SKM-1 (cell line): Measurements from ENCODE around the gene USP16.
A peak's percentile ranks its signal among the peaks of the same experiment; 100 is the strongest.

Source experiments
- DNase-seq: peaks from one replicate; lab custom pipeline; 2025; ENCODE audit not compliant: unreplicated experiment; lab: John Stamatoyannopoulos, UW

The USP16 gene

DNA sequence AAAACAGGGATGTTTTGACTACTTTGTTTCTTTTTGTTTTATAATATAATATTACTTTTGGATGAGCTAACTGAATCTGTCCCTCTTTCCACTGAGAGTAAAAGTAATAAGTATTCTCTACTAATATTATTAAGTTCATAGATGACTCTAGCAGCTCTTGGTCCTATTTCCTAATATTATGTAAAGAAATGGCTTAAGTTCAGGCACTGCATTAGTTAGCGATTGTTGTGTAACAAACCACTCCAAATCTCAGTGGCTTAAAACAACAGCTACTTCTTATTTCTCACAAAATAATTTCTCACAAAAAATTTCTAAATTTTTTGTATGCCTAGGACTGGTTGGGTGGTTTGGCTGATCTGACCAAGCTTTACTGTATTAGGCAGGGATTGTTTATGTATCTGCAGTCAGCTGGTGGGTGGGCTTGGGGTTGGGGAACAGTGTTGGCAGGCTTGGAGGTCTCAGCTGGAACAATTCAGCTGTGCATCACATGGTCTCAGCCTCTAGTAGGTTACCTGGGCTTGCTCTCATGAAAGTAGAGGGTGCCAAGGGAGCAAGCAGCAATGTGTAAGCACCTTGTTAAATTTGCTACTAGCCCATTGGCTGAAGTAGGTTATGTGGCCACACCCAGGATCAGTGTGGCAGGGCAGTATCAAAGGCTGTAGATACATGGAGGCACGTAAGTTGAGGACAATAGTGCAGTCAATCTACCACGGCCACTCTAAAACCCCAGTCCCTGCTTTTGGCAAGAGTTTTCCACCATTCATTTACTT lies 57.8 kb downstream of the USP16 start:
- no peak for DNase-seq

- no peak for DNase-seq
Observed at GRCh38 chr21:29083306-29083705, 58.8 kb downstream of the USP16 start.

DNA sequence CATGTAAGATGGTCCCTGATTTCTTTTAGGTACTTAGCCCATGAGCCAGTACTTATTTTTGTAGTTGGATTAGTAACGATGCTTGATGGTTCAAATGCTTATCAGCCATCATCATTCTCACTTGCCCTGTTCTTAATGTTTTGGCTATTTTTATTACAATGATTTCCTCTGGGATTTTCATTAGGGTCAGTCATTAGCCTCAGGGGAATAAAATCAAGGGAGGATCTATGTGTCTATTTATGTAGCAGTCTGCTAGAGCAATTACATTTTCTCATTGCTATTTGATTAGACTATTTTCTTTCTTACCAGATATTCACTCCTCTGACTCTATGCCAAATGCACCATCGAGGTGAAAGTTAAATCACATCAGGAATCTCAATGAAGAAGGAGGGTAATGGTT lies 59.9 kb downstream of the USP16 start:
- DNase-seq = no peak

DNA sequence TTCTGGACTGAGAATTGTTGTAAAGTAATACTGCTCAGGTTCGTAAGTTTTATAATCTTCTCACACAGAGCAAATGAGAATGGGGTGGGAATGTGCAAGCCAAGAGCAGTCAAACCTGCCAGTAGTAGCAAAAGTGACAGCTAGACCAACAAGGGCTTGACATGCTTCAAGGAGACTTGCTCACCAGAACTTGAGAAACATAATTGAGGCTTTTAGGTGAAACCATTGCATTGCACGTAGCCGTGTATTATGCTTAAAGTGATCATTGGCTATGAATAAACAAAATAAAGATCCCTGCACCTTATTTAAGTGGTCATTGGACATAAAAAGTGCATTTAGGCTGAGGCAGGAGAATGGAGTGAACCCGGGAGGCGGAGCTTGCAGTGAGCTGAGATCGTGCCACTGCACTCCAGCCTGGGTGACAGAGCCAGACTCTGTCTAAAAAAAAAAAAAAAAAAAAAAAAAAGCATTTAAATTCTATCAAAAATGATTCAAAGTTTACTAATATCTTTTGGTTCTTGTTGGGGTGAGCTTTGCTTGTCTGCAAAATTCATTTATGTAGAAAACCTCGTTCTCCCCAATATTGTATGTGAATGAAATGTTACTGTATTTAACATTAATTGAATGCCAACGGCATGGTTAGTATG lies 60.8 kb downstream of the USP16 start:
- DNase-seq = no peak

- DNase-seq = no peak
Observed at GRCh38 chr21:29091033-29091432, 66.6 kb downstream of the USP16 start.

- no peak for DNase-seq
Observed at GRCh38 chr21:29092102-29092959, 67.9 kb downstream of the USP16 start.

- peak; percentile 26 for DNase-seq
Observed at GRCh38 chr21:29096218-29097015, 71.9 kb downstream of the USP16 start.

DNA sequence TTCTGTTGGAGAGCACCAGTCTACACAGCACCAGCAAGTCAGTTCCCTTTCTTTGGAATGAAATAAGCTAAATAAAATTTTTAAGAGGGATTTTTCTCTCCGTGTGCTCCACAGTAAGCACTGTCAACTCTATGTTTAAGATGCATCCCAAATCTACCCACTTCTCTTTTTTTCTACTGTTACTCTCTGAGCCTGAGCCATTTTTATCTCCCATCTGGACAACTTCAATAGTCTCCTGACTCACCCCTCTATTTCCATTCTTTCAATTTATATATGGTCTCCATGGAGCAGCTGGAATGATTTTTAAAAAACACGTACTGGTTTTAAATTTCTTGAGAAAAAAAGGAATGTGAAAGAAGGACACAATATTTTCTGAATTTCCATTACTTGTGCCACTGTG lies 73.7 kb downstream of the USP16 start:
- no peak for DNase-seq

DNA sequence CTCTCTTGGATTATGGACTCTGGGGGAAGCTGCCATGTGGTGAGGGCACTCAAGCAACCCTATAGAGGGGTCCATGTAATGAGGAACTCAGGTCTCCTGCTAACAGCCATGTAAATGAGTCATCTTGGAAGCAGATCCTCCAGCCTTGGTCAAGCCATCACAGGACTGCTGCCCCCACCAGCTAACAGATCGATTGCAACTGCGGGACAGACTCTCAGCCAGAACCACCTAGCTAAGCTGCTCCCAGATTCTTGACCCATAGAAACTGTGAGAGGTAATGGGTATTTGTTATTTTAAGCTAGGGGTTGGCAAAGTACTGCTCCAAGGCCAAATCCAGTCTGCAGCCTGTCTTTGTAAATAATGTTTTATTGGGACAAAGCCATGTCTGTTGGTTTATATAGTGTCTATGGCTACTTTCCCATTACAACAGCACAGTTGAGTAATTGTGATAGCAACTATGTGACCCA lies 78.4 kb downstream of the USP16 start:
- DNase-seq = no peak
